Measurements from ENCODE around the gene SDSL.

The SDSL gene

GRCh38 chr12:113480336-113480971, 58.3 kb downstream of the SDSL start:
- DNase-seq (ENCODE audit: low spot score): no peak

- DNase-seq (ENCODE audit: low spot score): no peak
These were observed 60.2 kb downstream of the SDSL start for GRCh38 chr12:113482334-113482733.

- no peak for DNase-seq (ENCODE audit: low spot score)
These were observed 63.1 kb downstream of the SDSL start for GRCh38 chr12:113485330-113485729.

GRCh38 chr12:113486722-113487121, 64.5 kb downstream of the SDSL start:
- no peak for DNase-seq (ENCODE audit: low spot score)
